GM23248 (cell line): ENCODE measurements around the gene SRP14.

Source experiments
- EZH2 ChIP-seq: fragments of 200-600 bp; sonication (generic); IDR thresholded peaks from 2 replicates; pipeline ENCODE4 v1.6.1; 2018; ENCODE audit warnings: antibody characterized with exemption, mild to moderate bottlenecking; ENCODE audit not compliant: insufficient read depth, poor library complexity, severe bottlenecking
- EZH2phosphoT487 ChIP-seq: fragments of 200-600 bp; sonication (generic); IDR thresholded peaks from 2 replicates; pipeline ENCODE4 v1.6.1; 2018; ENCODE audit warnings: antibody characterized with exemption, moderate library complexity, mild to moderate bottlenecking, low read depth; ENCODE audit not compliant: insufficient read depth

GRCh38 chr15:39998511-39999077 lies 40.4 kb downstream of the SRP14 start:
- TF ChIP-seq EZH2 (no peak), EZH2phosphoT487 (no peak)
